ENCODE data around the gene VPS8.
"Not testable (repeated sequence)": the region's sequence is repeated elsewhere in the genome, so short reads cannot be mapped to it uniquely, and the experiment has no call there.

The VPS8 gene

GRCh38 chr3:184874709-184875644 is 63.0 kb downstream of the VPS8 start:
- DNase-seq, result peak; percentile 29

DNA sequence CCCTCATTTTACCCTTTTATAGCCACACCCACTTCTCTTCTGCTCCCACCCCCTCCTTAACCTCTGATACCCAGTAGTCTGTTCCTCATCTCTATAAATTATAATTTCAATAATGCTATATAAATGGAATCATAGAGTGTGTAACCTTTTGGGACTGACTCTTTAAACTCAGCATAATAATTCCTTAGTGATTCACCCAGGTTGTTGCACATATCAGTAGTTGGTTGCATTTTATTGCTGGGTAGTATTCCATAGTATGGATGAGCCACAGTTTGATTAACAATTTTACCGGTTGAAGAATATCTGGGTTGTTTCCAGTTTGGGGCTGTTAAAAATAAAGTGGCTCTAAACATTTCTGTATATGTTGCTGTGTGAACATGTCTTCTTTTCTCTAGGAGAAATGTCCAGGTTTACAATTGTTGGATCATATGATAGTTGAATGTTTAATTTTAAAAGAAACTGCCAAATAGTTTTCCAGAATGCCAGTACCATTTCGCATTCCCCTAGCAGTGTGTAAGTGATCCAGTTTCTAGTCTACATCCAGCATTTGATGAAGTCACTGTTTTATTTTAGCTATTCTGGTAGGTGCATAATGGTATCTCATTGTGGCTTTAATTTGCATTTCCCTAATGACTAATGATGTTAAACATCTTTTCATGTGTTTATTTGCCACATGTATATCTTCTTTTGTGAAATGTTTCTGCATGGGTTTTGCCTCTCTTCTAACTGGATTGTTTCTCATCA is 68.5 kb downstream of the VPS8 start:
- no peak for DNase-seq

DNA sequence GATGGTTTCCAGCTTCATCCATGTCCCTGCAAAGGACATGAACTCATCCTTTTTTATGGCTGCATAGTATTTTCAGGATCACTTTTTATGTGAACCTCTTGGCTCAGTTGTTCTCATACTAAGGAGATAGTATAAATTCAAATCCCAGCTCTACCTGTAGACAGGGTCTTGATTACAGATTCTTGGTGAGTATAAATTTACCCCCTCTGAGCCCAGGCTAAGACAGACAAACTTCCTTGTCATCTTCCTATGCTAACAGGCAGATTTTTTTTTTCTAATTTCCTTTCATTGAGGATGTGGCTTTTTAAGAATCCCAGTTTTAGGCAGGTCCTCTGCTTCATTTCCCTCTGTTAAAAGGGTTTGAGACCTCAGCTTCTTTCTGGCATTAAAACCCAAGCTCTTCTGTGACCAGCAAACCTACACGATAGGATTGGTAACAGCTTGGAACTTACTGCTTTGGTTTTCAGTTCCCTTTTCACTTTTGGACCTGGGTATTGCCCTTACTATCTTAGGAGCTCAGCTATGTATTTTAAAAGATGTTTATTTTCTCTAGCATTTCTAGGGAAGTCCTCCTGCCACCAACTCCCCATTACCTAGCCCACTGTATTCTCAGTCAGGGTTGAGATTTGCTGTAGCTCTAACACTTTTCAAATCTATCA is 72.5 kb downstream of the VPS8 start:
- DNase-seq, result no peak

- DNase-seq, result no peak
Measured at GRCh38 chr3:184885112-184885511, 73.1 kb downstream of the VPS8 start.

DNA sequence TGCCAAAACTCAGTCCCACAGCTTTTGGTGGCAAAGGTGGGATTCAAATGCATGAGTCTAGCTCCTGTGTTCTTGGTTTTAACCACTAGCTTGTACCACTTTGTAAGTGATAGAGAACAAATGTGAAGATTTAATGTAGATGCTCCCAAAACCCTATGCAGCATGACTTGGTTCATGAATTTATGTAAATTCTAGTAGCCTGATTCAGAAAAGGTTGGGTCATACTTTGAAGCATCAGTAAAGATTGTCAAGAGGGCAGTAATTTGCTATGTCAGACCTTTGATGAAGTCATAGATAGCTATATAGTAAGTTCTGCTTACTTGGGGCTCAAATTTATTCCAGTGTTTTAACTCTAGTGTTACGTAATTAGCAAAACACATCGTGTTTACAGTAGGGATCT is 75.6 kb downstream of the VPS8 start:
- no peak for DNase-seq

DNA sequence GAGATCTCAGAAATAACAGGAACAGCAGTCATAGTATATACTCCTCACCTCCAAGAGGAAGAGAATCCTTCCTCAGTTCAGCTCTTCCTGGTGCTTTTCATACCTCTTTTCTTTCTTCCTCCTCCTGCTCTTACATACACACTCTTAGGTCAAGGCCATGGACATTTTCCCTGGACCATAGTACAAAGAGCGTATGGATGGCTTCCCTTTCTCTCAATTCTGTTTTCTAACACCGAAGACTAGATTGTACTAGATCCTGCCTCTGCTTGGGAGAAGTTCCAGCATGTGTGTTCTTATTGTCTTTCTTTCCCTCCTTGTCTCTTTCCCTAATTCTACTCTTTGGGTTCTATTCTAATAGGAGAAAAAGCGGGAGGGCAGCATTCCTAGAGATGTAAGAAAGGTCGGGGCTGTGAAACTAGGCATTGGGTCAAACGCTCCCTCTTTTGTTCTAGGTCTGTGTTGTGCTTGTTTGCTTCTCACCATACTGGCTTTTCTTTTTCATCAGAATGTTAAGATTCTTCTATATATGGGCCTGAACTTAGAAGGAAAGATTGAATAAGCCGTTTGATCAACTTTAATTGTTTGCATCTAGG is 77.4 kb downstream of the VPS8 start:
- no peak for DNase-seq

GRCh38 chr3:184894051-184894450 is 82.1 kb downstream of the VPS8 start:
- no peak for DNase-seq

- DNase-seq, result no peak
Measured at GRCh38 chr3:184895350-184895749, 83.4 kb downstream of the VPS8 start.

DNA sequence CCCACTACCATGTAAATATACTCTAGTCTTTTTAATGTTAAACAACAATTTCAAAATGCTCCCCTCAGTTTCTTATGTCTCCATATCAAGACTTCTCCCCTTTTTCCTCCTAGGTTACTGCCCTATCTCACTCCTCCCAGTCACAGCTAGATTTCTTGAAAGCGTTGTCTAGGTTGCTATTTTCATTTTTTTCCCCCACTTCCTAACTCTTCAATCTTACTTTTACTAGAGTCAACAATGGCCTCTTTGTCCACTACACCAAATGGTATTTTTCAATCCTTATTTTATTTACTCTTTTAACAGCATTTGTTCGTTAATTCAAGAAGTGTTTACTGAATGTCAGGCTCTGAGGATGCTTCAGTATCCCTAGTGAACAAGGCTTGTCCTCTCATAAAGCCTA is 84.4 kb downstream of the VPS8 start:
- DNase-seq, result no peak

GRCh38 chr3:184899953-184900595 is 88.1 kb downstream of the VPS8 start:
- DNase-seq, result no peak

DNA sequence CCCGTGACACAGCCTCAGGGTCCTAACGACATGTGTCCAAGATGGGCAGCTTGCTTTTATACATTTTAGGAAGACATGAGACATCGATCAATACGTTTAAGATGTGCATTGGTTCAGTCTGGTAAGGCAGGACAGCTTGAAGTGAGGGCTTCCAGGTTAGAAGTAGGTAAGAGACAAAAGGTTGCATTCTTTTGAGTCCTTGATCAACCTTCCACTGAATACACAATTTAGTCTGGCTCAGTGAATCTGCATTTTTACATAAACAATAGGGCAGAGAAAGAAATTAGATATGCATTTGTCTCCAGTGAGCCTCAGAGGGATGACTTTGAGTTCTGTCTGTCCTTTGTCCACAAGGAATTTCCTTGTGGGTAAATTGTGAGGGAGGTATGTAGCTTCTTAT is 95.1 kb downstream of the VPS8 start:
- not testable (repeated sequence) for DNase-seq

DNA sequence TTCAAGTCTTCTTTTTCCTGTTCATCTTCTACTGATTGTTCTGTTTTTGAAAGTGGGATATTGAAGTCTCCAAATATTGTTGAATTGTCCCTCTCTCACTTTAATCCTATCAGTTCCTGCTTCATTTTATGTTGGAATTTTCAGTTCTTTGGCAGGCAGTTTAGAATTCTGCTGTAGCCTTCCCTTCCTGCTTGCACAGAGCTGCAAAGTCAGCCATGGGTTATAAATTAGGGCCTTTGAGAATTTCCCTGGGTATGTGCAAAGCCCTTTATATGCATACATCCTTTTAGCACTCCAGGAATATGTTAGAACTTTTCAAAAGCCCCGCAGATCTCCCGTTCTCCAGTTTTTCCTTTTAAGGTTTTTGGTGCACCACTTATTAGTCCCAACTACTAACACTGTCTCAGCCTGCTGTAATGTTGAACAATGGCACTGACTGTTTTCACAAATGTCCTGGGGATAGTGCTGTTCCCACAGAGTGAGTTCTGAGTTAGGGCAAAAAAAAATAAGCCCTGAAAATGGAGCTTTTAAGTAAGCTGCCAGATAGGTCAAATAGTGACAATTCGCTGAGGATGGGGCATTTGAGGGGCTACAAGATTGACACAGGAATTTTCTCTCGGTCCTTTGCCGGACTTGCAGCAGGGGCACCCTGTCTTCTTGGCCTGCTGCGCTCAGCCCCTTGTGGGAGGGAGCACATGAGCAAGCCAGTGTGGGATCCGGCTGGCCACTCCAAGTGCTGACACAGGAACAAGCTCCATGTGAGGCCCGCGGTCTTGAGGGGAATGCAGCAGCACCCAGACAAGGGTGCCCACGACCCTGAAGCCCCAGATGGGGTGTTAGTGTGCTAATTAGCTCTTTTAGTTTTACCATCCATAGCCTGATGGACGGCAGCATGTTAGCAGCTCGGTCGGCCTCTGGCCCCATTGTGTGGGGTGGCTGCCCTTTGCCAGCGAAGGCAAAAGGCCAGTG is 96.0 kb downstream of the VPS8 start:
- no peak for DNase-seq

GRCh38 chr3:184908859-184909258 is 96.9 kb downstream of the VPS8 start:
- DNase-seq, result no peak

DNA sequence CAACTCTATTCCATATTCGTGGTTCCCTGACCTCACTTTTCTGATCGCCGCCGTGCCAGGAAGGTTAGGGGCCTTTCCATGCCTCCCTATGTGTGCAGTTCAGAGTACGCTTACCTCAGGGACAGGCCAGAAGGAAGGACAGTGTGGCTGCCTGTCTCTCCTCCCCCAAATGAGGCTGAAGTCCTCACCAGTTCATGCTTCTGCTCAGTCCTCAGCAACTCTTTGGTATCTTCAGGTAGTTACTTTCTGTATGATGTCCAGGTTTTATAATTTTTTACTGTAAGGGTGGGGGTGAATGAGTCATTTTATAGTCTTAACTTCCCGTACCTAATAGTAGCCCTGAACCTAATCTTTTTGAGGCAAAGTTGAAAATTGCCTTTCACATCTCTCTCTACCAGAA is 98.7 kb downstream of the VPS8 start:
- no peak for DNase-seq

- no peak for DNase-seq
Measured at GRCh38 chr3:184911570-184911969, 99.6 kb downstream of the VPS8 start.

DNA sequence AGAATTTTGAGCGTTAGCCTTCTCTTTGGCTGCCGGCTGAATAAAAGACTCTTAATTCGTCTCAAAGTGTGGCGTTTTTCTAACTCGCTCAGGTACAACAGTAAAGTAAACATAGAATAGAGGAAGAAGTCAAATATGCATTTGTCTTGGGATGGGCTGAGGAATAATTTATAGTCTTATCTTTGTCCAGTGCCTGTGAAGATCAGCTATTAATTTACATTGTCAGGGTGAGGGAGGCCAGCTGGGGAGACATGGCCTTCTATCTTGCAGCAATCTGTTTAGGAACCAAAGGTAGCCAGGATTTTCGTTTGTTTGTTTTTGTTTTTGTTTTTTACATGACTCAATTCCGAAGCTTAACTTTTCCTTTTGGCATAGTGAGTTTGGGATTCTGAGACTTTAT is 100.2 kb downstream of the VPS8 start:
- no peak for DNase-seq

GRCh38 chr3:184914628-184915027 is 102.7 kb downstream of the VPS8 start:
- no peak for DNase-seq

GRCh38 chr3:184918750-184919149 is 106.8 kb downstream of the VPS8 start:
- DNase-seq, result no peak

- DNase-seq, result no peak
Measured at GRCh38 chr3:184919651-184920050, 107.7 kb downstream of the VPS8 start.

DNA sequence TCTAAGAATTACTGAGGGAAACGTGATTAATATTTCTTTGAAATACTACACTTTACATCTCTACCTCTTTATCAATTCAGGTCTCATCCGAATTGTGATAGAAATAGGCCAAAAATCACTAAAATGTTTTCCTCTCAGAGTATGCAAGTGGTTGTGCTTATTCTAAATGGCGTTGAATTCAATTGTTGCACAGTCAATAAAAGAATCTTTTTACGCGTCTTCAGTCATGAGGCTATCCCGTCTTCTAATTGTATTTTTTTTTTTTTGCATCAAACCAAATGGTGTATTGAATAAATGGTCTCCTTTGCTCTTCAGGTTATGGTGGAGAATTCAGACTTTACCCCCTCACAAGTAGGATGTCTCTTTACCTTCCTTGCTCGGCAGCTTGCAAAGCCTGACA is 112.6 kb downstream of the VPS8 start:
- DNase-seq, result no peak

- DNase-seq, result peak; percentile 76
Measured at GRCh38 chr3:184927796-184928315, 115.9 kb downstream of the VPS8 start.
